Lower lobe of right lung (tissue), 2 donors: ENCODE data around the gene SLC19A3. TPM values are rescaled to one million over a fixed set of nuclear protein-coding genes. Genes with fewer than 3 reads are reported as not detected.
A peak's percentile ranks its signal among the peaks of the same experiment; 100 is the strongest.

Source experiments
- ATAC-seq, 2 donors: fragments of 200-7000 bp; cut with Tn5 transposase; one replicate each; pipeline ENCODE4 v1.9.1; 2020 to 2022; ENCODE audit warnings: mild to moderate bottlenecking in 2 of 2, moderate library complexity in 2 of 2
- DNase-seq: peaks from one replicate; pipeline ENCODE4 v3.0.0-alpha.2; 2020
- H3K27ac ChIP-seq: fragments of 200-600 bp; one replicate; pipeline ENCODE4 v1.8.0; 2022
- H3K27me3 ChIP-seq: fragments of 200-600 bp; one replicate; pipeline ENCODE4 v1.8.0; 2022; ENCODE audit warnings: low read depth
- H3K36me3 ChIP-seq: fragments of 200-600 bp; one replicate; pipeline ENCODE4 v1.8.0; 2022; ENCODE audit warnings: mild to moderate bottlenecking
- H3K4me1 ChIP-seq: fragments of 200-600 bp; one replicate; pipeline ENCODE4 v1.8.0; 2022
- H3K4me3 ChIP-seq: fragments of 200-600 bp; one replicate; pipeline ENCODE4 v1.8.0; 2022; ENCODE audit warnings: mild to moderate bottlenecking
- H3K9me3 ChIP-seq: fragments of 200-600 bp; one replicate; pipeline ENCODE4 v1.8.0; 2022
- CTCF ChIP-seq: fragments of 200-600 bp; IDR thresholded peaks from one replicate; pipeline ENCODE4 v1.8.0; 2022; ENCODE audit warnings: antibody characterized with exemption, mild to moderate bottlenecking
- intact Hi-C: fragments of 100-400 bp; cut with DNase I; formaldehyde crosslinking; loops from one replicate; pipeline ENCODE4 v1.11.0; 2022
- total RNA-seq: library from RNA; stranded (reverse); fragmentation: NEBNext Ultra II Directional; extraction: Animal tissue kit (Norgen Biotek cat#: 25700); gene quantifications from one replicate; pipeline ENCODE4 v1.2.1, GENCODE V29; 2021
- donor health status: DM: no; HTN: yes; CAD: no; lungs with severe emphysema.

SLC19A3 gene
- total RNA-seq, 1 donor from 2014 or later, result 40.7 TPM

GRCh38 chr2:227661025-227661649 lies 56.7 kb downstream of the SLC19A3 start:
- Histone ChIP-seq H3K36me3 (no peaks in the 10 kb centered on the region), H3K9me3 (no peaks in the 10 kb centered on the region), H3K27me3 (no peaks in the 10 kb centered on the region), H3K4me3 (no peak overlapping the region), H3K4me1 (peaks cover 6% of the 10 kb centered on the region), H3K27ac (no peak overlapping the region)
- DNase-seq (no peak), ATAC-seq (no peak)
- no peak for TF ChIP-seq CTCF
- intact Hi-C loops, result no loop called here

- no peak overlapping the region for H3K27ac ChIP-seq
- DNase-seq (no peak), ATAC-seq (peak in 1 of 2 donors; percentile 68)
- no peaks in the 10 kb centered on the region for H3K27me3 ChIP-seq
- peaks cover 6% of the 10 kb centered on the region for H3K4me1 ChIP-seq
- H3K9me3 ChIP-seq, result no peaks in the 10 kb centered on the region
- H3K36me3 ChIP-seq, result no peaks in the 10 kb centered on the region
- TF ChIP-seq CTCF, result no peak
- intact Hi-C loops, result no loop called here
- no peak overlapping the region for H3K4me3 ChIP-seq
Measured at GRCh38 chr2:227657199-227657845, 60.5 kb downstream of the SLC19A3 start.

GRCh38 chr2:227655454-227655853 lies 62.4 kb downstream of the SLC19A3 start:
- peaks cover 6% of the 10 kb centered on the region for H3K4me1 ChIP-seq
- peak; percentile 48 to 64 for ATAC-seq
- H3K27ac ChIP-seq, result no peak overlapping the region
- H3K36me3 ChIP-seq, result no peaks in the 10 kb centered on the region
- no peak overlapping the region for H3K4me3 ChIP-seq
- DNase-seq, result no peak
- H3K27me3 ChIP-seq, result no peaks in the 10 kb centered on the region
- intact Hi-C loops, result no loop called here
- TF ChIP-seq CTCF, result no peak
- H3K9me3 ChIP-seq, result no peaks in the 10 kb centered on the region

- Histone ChIP-seq H3K36me3 (no peaks in the 10 kb centered on the region), H3K27ac (no peak overlapping the region), H3K9me3 (no peaks in the 10 kb centered on the region), H3K4me3 (no peak overlapping the region), H3K4me1 (peaks cover 6% of the 10 kb centered on the region), H3K27me3 (no peaks in the 10 kb centered on the region)
- TF ChIP-seq CTCF, result no peak
- DNase-seq (no peak), ATAC-seq (no peak)
- intact Hi-C loops, result loop anchor here (5.0 kb wide), 1 partner anchor 113 kb away; no protein-coding TSS in a partner anchor
Measured at GRCh38 chr2:227654426-227654825, 63.4 kb downstream of the SLC19A3 start.

GRCh38 chr2:227653419-227653818 lies 64.4 kb downstream of the SLC19A3 start:
- H3K4me1 ChIP-seq, result peaks cover 6% of the 10 kb centered on the region
- ATAC-seq, result no peak
- intact Hi-C loops, result loop anchor here (5.0 kb wide), 1 partner anchor 114 kb away; no protein-coding TSS in a partner anchor
- no peaks in the 10 kb centered on the region for H3K36me3 ChIP-seq
- no peaks in the 10 kb centered on the region for H3K27me3 ChIP-seq
- H3K27ac ChIP-seq, result no peak overlapping the region
- no peaks in the 10 kb centered on the region for H3K9me3 ChIP-seq
- H3K4me3 ChIP-seq, result no peak overlapping the region
- DNase-seq, result no peak
- no peak for TF ChIP-seq CTCF
